Mammary epithelial cell (primary cell): Measurements from ENCODE around the gene ADCY2.

Experiments
- EZH2 ChIP-seq: IDR thresholded peaks from 2 replicates; pipeline ENCODE4 v1.6.1; 2012; ENCODE audit warnings: low read length, inconsistent platforms, borderline replicate concordance
- TF ChIP-seq, protein P1 (sequence below), 2 donors: IDR thresholded peaks in 1 of 2; conservative IDR thresholded peaks in 1 of 2; 2 replicates each; pipeline ENCODE4 v1.5.1; 2011 to 2012; ENCODE audit warnings: inconsistent platforms in 2 of 2, low read length in 2 of 2, mild to moderate bottlenecking in 2 of 2, control low read depth in 1 of 2, low read depth in 1 of 2; ENCODE audit not compliant: insufficient read depth in 1 of 2; ENCODE audit errors: extremely low read depth in 1 of 2

DNA sequence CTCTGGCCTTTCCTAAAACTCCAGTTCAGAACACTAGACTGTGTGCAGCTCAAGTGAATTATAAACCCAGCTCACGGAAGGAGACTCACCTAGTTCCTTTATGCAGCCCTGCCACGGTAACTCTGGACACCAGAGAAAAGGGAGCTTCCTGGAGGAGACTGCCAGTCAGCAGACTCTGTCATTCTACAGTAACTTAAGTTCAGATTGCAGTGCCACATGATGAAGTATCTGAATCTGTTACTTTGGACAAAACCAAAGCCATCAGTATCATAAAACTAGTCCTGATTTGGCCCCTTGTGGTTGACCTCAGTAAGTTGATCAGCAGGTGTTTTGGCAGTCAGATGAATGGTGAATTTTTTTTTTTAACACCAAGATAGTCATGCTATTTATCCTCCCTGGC, 475.7 kb downstream of the ADCY2 start:
- TF ChIP-seq, protein P1, sequence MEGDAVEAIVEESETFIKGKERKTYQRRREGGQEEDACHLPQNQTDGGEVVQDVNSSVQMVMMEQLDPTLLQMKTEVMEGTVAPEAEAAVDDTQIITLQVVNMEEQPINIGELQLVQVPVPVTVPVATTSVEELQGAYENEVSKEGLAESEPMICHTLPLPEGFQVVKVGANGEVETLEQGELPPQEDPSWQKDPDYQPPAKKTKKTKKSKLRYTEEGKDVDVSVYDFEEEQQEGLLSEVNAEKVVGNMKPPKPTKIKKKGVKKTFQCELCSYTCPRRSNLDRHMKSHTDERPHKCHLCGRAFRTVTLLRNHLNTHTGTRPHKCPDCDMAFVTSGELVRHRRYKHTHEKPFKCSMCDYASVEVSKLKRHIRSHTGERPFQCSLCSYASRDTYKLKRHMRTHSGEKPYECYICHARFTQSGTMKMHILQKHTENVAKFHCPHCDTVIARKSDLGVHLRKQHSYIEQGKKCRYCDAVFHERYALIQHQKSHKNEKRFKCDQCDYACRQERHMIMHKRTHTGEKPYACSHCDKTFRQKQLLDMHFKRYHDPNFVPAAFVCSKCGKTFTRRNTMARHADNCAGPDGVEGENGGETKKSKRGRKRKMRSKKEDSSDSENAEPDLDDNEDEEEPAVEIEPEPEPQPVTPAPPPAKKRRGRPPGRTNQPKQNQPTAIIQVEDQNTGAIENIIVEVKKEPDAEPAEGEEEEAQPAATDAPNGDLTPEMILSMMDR (conservative IDR thresholded peaks at IDR 0.05 in 1 of 2, IDR thresholded peaks at IDR 0.05 in 1 of 2; ENCODE audit: extremely low read depth in 1 of 2, insufficient read depth in 1 of 2, low read depth in 1 of 2, low read length in 2 of 2) = no peak
- no peak for TF ChIP-seq EZH2
